ENCODE measurements around the gene ZNF440.
"Not testable (repeated sequence)": the region's sequence is repeated elsewhere in the genome, so short reads cannot be mapped to it uniquely, and the experiment has no call there.

Gene ZNF440

DNA sequence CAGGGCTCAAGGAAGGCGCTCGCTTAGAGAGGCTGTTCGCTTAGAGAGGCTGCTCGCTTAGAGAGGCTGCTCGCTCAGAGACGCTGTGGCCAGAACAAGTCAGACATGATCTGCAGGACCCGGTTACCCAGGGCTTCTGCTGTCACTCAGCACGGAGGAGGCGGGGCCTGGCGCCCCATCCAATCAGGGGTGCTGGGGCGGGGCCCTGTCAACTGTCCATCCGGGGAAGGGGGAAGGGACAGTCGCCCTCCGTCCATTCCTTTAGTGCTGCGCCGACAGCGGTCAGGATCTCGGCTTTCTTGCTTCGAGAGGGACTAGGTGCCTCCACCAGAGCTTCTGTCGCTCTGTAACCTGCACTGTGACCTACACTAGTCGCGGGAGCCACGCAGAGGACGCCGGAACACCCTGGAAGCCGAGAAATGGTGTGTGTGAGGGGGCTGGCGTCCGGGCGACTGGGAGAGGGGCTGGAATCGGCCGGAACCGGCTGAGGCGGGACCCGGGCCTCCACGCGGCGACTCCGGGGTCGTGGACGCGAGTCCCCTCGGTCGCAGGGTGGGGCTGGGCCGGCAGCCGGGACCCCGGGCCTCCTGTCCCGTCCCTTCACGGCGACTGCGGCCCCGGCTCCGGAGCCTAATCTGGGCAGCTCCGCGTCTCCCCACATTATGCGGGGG, at the start of gene ZNF440:
Gene ZNF440, plus strand, starts transcription at position 245 of the 671 bp plus-strand sequence. Its CDS starts 175 bp downstream, at position 420.
- Histone ChIP-seq H3K27me3 (ENCODE audit: control insufficient read depth, insufficient read depth, low read length) (peaks cover 27% of the 10 kb centered on the region), H3K9me3 (ENCODE audit: control insufficient read depth, low read depth, low read length) (no peaks in the 10 kb centered on the region), H3K4me1 (ENCODE audit: control insufficient read depth, low read depth, low read length) (no peaks in the 10 kb centered on the region), H3K9ac (ENCODE audit: low read length) (peak within 1 kb of the TSS; percentile 51), H3K4me3 (ENCODE audit: low read length) (peak within 1 kb of the TSS; percentile 83), H3K27ac (ENCODE audit: low read length) (no peak within 1 kb of the TSS), H3K36me3 (ENCODE audit: control insufficient read depth, low read depth, low read length) (no peaks in the 10 kb centered on the region)

DNA sequence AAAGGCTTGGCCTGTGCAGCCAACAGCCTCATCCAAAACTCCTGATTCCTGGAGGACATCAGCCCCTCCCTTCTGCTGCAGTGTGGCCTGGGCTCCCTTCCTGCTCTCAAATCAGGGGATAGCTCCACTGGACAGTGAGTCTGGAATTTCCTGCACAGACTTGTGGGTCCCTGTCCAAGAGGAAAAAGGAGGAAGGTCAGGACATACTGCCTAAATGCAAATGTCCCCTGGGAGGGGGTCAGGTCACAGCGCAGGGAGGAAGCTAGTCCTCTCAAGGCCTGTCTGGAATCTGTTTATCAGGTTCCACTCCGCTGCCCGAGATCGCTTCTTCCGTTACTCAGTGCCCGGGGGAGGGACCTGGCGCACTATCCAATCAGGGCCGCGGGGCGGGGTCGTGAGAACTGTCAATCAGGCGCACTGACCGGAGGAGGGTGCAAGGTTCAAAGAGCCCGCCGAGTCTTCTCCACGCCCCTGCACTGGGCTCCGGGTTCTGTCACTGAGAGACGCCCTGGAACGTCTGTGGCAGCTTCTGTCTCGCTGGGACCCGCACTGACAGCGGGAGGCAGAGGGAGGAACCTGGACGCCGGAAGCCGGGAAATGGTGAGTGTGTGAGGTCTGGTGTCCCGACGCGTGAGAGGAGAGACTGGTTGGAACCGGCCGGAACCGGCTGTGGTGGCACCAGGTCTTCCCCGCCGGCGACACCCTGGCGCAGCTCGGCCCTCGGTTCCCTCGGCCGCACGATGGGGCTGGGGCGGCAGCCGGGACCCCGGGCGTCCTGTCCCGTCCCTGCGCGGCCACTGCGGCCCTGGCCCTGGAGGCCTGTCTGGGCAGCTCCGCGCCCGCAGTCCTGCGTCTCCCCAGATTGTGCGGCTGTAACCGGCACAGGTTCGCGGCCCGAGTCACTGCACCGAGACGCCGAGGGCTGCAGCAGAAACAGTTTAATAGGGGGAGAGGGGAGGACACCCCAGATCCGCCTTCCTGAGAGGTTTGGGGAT, 47.2 kb upstream of the ZNF440 start, which contains the start of gene ZNF441:
Gene ZNF441, plus strand, starts transcription at position 404 of the 995 bp plus-strand sequence. Its CDS starts 194 bp downstream, at position 598.
- no peaks in the 10 kb centered on the region for H3K9me3 ChIP-seq (ENCODE audit: control insufficient read depth, low read depth, low read length)
- H3K27ac ChIP-seq (ENCODE audit: low read length) = no peak within 1 kb of the TSS
- no peaks in the 10 kb centered on the region for H3K36me3 ChIP-seq (ENCODE audit: control insufficient read depth, low read depth, low read length)
- peaks cover 4% of the 10 kb centered on the region for H3K4me1 ChIP-seq (ENCODE audit: control insufficient read depth, low read depth, low read length)
- peak within 1 kb of the TSS; percentile 78 for H3K4me3 ChIP-seq (ENCODE audit: low read length)
- peaks cover 24% of the 10 kb centered on the region for H3K27me3 ChIP-seq (ENCODE audit: control insufficient read depth, insufficient read depth, low read length)
- H3K9ac ChIP-seq (ENCODE audit: low read length) = peak within 1 kb of the TSS; percentile 56

DNA sequence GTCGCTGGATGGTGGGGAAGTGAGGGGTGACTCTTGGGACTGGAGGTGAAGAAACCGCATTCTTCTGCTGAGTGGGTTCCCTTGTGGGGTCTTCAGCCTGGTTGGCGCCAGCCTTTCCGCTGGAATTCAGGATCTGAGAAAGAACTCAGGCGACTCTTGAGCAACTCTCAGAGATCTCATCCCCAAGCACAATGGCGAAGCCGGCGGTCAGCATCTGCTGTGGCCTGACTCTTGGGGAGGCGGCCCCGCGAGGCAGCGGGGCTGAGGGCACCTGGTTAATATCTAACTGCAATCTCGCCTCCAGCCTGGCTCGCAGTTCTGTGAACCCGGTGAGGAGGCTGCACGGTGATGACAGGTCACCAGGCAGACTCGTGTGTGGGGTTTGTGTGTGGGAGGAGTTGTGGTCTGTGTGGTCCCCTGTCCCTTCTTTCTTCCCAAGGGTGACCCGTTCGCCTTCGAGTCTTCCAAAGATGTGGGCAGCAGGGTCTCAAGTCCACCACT, 46.4 kb upstream of the ZNF440 start:
- Histone ChIP-seq H3K9ac (ENCODE audit: low read length) (peak overlapping the region; percentile 56), H3K36me3 (ENCODE audit: control insufficient read depth, low read depth, low read length) (no peaks in the 10 kb centered on the region), H3K27me3 (ENCODE audit: control insufficient read depth, insufficient read depth, low read length) (peaks cover 24% of the 10 kb centered on the region), H3K4me1 (ENCODE audit: control insufficient read depth, low read depth, low read length) (peaks cover 4% of the 10 kb centered on the region), H3K27ac (ENCODE audit: low read length) (no peak overlapping the region), H3K9me3 (ENCODE audit: control insufficient read depth, low read depth, low read length) (no peaks in the 10 kb centered on the region), H3K4me3 (ENCODE audit: low read length) (peak overlapping the region; percentile 78)

DNA sequence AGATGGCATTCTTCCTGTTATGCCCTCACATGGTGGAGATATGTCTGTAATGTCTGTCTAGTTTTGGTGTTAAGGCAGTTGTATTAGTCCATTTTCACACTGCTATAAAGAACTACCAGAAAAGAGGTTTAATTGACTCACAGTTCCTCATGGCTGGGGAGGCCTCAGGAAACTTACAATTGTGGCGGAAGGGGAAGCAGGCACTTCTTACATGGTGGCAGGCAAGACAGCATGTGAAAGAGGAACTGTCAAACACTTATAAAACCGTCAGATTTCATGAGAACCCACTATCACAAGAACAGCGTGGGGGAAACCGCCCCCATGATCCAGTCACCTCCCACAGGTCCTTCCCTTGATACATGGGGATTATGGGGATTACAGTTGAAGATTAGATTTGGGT, 44.1 kb upstream of the ZNF440 start:
- Histone ChIP-seq H3K36me3 (ENCODE audit: control insufficient read depth, low read depth, low read length) (no peaks in the 10 kb centered on the region), H3K9ac (ENCODE audit: low read length) (no peak overlapping the region), H3K27ac (ENCODE audit: low read length) (no peak overlapping the region), H3K4me1 (ENCODE audit: control insufficient read depth, low read depth, low read length) (peaks cover 4% of the 10 kb centered on the region), H3K9me3 (ENCODE audit: control insufficient read depth, low read depth, low read length) (no peaks in the 10 kb centered on the region), H3K27me3 (ENCODE audit: control insufficient read depth, insufficient read depth, low read length) (peaks cover 24% of the 10 kb centered on the region), H3K4me3 (ENCODE audit: low read length) (no peak overlapping the region)

DNA sequence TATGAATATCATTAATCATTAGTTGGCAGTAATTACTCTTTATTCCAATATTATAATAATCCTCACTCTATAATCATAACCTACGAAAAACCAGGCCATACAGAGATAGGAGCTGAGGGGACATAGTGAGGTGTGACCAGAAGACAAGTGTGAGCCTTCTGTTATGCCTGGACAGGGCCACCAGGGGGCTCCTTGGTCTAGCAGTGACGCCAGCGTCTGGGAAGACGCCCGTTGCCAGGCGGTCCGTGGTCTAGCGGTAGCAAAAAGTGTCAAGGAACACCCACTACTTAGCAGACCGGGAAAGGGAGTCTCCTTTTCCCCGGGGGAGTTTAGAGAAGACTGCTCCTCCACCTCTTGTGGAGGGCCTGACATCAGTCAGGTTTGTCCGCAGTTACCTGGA, 42.6 kb upstream of the ZNF440 start:
- not testable (repeated sequence) for H3K36me3 ChIP-seq (ENCODE audit: control insufficient read depth, low read depth, low read length); H3K27ac ChIP-seq (ENCODE audit: low read length); H3K4me1 ChIP-seq (ENCODE audit: control insufficient read depth, low read depth, low read length); H3K9me3 ChIP-seq (ENCODE audit: control insufficient read depth, low read depth, low read length); H3K4me3 ChIP-seq (ENCODE audit: low read length); H3K9ac ChIP-seq (ENCODE audit: low read length)
- peaks cover 24% of the 10 kb centered on the region for H3K27me3 ChIP-seq (ENCODE audit: control insufficient read depth, insufficient read depth, low read length)

DNA sequence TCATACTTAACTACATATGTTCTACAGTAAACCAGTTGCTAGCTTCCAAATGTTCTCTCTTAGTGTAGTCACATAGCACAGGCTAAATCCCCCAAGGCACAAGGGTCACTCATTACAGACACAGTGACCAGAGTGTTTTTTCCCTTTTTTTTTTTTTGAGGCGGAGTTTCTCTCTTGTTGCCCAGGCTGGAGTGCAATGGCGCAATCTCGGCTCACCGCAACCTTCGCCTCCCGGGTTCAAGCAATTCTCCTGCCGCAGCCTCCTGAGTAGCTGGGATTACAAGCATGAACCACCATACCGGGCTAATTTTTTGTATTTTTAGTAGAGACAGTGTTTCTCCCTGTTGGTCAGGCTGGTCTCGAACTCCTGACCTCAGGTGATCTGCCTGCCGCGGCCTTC, 37.4 kb upstream of the ZNF440 start:
- not testable (repeated sequence) for H3K27me3 ChIP-seq (ENCODE audit: control insufficient read depth, insufficient read depth, low read length); H3K4me1 ChIP-seq (ENCODE audit: control insufficient read depth, low read depth, low read length); H3K4me3 ChIP-seq (ENCODE audit: low read length); H3K36me3 ChIP-seq (ENCODE audit: control insufficient read depth, low read depth, low read length); H3K9ac ChIP-seq (ENCODE audit: low read length); H3K27ac ChIP-seq (ENCODE audit: low read length)
- H3K9me3 ChIP-seq (ENCODE audit: control insufficient read depth, low read depth, low read length) = peaks cover 17% of the 10 kb centered on the region

DNA sequence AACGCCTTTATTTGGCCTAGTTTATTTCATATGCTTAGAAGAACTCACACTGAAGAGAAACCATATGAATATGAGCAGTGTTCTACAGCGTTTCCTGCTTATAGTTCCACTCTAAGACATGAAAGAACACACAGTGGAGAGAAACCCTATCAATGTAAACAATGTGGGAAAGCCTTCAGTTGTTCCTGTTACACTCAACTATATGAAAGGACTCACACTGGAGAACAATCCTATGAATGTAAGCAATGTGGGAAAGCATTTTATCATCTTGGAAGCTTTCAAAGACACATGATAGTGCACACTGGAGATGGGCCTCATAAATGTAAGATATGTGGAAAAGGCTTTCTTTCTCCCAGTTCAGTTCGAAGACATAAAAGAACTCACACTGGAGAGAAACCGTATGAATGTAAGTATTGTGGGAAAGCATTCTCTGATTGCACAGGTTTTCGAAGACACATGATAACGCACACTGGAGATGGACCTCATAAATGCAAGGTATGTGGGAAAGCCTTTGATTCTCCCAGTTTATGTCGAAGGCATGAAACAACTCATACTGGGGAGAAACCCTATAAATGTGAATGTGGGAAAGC, 33.5 kb upstream of the ZNF440 start:
- Histone ChIP-seq H3K9ac (ENCODE audit: low read length) (no peak overlapping the region), H3K9me3 (ENCODE audit: control insufficient read depth, low read depth, low read length) (peaks cover 18% of the 10 kb centered on the region), H3K36me3 (ENCODE audit: control insufficient read depth, low read depth, low read length) (no peaks in the 10 kb centered on the region), H3K27ac (ENCODE audit: low read length) (no peak overlapping the region), H3K4me1 (ENCODE audit: control insufficient read depth, low read depth, low read length) (no peaks in the 10 kb centered on the region), H3K27me3 (ENCODE audit: control insufficient read depth, insufficient read depth, low read length) (no peaks in the 10 kb centered on the region), H3K4me3 (ENCODE audit: low read length) (no peak overlapping the region)

DNA sequence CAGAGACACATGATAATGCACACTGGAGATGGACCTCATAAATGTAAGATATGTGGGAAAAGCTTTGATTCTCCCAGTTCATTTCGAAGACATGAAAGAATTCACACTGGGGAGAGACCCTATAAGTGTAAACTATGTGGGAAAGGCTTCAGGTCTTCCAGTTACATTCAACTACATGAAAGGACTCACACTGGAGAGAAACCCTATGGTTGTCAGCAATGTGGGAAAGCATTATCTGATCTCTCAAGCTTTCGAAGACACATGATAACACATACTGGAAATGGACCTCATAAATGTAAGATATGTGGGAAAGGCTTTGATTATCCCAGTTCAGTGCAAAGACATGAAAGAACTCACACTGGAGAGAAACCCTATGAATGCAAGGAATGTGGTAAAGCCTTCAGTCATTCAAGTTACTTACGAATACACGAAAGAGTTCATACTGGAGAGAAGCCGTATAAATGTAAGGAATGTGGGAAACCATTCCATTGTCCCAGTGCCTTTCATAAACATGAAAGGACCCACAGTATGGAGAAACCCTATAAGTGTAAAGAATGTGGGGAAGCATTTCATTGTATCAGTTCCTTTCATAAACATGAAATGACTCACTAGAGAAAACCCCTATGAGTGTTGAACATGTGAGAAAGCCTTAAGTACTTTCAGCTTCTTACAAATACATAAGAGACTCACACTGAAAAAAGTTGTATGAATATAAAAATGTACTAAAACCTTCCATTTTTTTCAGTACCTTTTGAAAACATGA, 32.6 kb upstream of the ZNF440 start:
- Histone ChIP-seq H3K36me3 (ENCODE audit: control insufficient read depth, low read depth, low read length) (no peaks in the 10 kb centered on the region), H3K9me3 (ENCODE audit: control insufficient read depth, low read depth, low read length) (peaks cover 18% of the 10 kb centered on the region), H3K27me3 (ENCODE audit: control insufficient read depth, insufficient read depth, low read length) (no peaks in the 10 kb centered on the region), H3K4me1 (ENCODE audit: control insufficient read depth, low read depth, low read length) (no peaks in the 10 kb centered on the region), H3K27ac (ENCODE audit: low read length) (no peak overlapping the region), H3K9ac (ENCODE audit: low read length) (no peak overlapping the region), H3K4me3 (ENCODE audit: low read length) (no peak overlapping the region)

DNA sequence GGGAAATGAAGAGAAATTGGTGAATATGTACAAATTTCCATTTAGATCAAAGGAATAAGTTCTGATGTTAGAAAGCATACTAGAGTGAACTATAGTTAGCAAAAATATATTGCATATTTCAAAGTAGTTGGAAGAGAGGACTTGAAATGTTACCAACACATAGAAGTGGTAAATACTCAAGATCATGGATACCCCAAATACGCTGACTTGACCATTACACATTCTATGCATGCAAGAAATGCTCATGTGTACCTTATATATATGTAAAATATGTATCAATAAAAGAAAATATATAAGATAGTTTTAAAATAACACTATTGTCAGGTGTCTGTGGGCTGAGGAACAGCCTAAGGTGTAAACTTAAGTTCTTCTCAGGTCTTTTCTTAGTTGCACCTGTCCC, 30.3 kb upstream of the ZNF440 start:
- Histone ChIP-seq H3K36me3 (ENCODE audit: control insufficient read depth, low read depth, low read length) (no peaks in the 10 kb centered on the region), H3K9ac (ENCODE audit: low read length) (no peak overlapping the region), H3K4me3 (ENCODE audit: low read length) (no peak overlapping the region), H3K9me3 (ENCODE audit: control insufficient read depth, low read depth, low read length) (peaks cover 18% of the 10 kb centered on the region), H3K4me1 (ENCODE audit: control insufficient read depth, low read depth, low read length) (no peaks in the 10 kb centered on the region), H3K27me3 (ENCODE audit: control insufficient read depth, insufficient read depth, low read length) (no peaks in the 10 kb centered on the region), H3K27ac (ENCODE audit: low read length) (no peak overlapping the region)

DNA sequence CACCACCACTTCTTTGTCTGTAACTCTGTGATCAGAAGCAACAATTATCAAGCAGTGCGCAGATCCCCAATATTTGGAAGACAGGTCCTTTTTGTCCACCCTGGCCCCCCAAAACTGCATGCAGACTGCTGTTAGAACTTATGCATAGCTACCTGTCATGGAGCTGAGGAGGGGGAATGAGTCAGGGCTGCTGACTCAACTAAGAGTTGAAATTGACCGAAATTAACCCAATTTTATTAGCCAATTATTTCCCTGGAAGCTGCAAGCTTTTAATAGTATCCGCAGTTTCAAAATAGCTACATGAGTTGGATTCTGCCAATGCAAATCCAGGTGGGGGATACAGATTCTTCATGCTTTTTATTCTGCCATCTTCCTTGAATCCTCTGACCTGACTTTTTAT, 29.7 kb upstream of the ZNF440 start:
- H3K9ac ChIP-seq (ENCODE audit: low read length) = no peak overlapping the region
- H3K27ac ChIP-seq (ENCODE audit: low read length) = no peak overlapping the region
- no peak overlapping the region for H3K4me3 ChIP-seq (ENCODE audit: low read length)
- peaks cover 18% of the 10 kb centered on the region for H3K9me3 ChIP-seq (ENCODE audit: control insufficient read depth, low read depth, low read length)
- H3K27me3 ChIP-seq (ENCODE audit: control insufficient read depth, insufficient read depth, low read length) = no peaks in the 10 kb centered on the region
- no peaks in the 10 kb centered on the region for H3K36me3 ChIP-seq (ENCODE audit: control insufficient read depth, low read depth, low read length)
- no peaks in the 10 kb centered on the region for H3K4me1 ChIP-seq (ENCODE audit: control insufficient read depth, low read depth, low read length)

DNA sequence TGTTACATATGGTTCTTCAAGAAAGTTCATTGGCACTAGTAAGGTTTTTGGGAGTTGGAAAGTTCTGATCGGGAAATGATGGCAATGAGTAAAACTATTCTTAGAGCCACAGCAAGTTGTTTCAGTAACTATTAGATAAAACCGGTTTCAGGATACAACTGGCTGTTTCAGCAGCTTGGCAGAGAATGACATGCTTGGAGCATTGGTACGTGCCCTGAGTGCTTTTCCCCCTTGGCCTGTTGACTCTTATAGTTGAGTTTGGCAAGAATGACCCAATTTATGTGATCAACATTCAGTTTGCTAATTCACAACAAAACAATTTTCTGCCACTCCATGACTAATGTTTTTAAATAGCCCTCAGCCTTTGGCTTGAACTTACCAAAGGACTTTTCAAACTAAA, 26.5 kb upstream of the ZNF440 start:
- Histone ChIP-seq H3K36me3 (ENCODE audit: control insufficient read depth, low read depth, low read length) (no peaks in the 10 kb centered on the region), H3K9me3 (ENCODE audit: control insufficient read depth, low read depth, low read length) (no peaks in the 10 kb centered on the region), H3K27ac (ENCODE audit: low read length) (no peak overlapping the region), H3K9ac (ENCODE audit: low read length) (no peak overlapping the region), H3K4me3 (ENCODE audit: low read length) (no peak overlapping the region), H3K27me3 (ENCODE audit: control insufficient read depth, insufficient read depth, low read length) (no peaks in the 10 kb centered on the region), H3K4me1 (ENCODE audit: control insufficient read depth, low read depth, low read length) (no peaks in the 10 kb centered on the region)
